SK-N-SH (cell line): ENCODE results near the gene LIN9. TPM values are rescaled to one million over a fixed set of nuclear protein-coding genes. Genes with fewer than 3 reads are reported as not detected.

Experiments
- CTCF ChIA-PET: fragments of 300-600, 350-600 bp; formaldehyde crosslinking; extraction: SDS; loops from one replicate; lab custom pipeline; 2021; lab: Yijun Ruan, JAX
- POLR2A ChIA-PET: fragments of 350-600 bp; sonication (Branson Sonifier 250); formaldehyde crosslinking; extraction: SDS; loops from one replicate; lab custom pipeline; 2020; ENCODE audit warnings: antibody characterized with exemption, inconsistent platforms; lab: Yijun Ruan, JAX
- DNase-seq: peaks from one replicate; pipeline ENCODE4 v3.0.0; 2012
- H2AFZ ChIP-seq: fragments of 200-600 bp; sonication (generic); 2 replicates; pipeline ENCODE4 v1.8.1; 2016; ENCODE audit warnings: antibody characterized with exemption, mild to moderate bottlenecking, low read depth
- H3F3A ChIP-seq: fragments of 200-600 bp; sonication (generic); replicated peaks from 2 replicates; pipeline ENCODE3; 2016; ENCODE audit warnings: antibody characterized with exemption, mild to moderate bottlenecking; ENCODE audit not compliant: insufficient read depth
- H3K27ac ChIP-seq, 2 experiments: fragments of 200-500 bp in 1 of 2; fragments of 200-600 bp in 1 of 2; sonication (Bioruptor generic) in 1 of 2; sonication (generic), shearing (Covaris generic) in 1 of 2; 2 replicates each; pipeline versions ENCODE4 v1.5.1 to v1.6.1; 2014 to 2016; ENCODE audit warnings: low read depth in 2 of 2, inconsistent platforms in 1 of 2, low read length in 1 of 2, mild to moderate bottlenecking in 1 of 2, mixed read lengths in 1 of 2
- H3K27me3 ChIP-seq: fragments of 200-600 bp; sonication (generic), shearing (Covaris generic); 2 replicates; pipeline ENCODE4 v1.6.1; 2016; ENCODE audit warnings: mixed run types; ENCODE audit not compliant: insufficient read depth
- H3K36me3 ChIP-seq, 2 experiments: fragments of 200-500 bp in 1 of 2; fragments of 200-600 bp in 1 of 2; sonication (Bioruptor generic) in 1 of 2; sonication (generic) in 1 of 2; replicated peaks in 1 of 2; 2 replicates each; pipeline versions ENCODE3 to v1.5.1; 2014 to 2016; ENCODE audit warnings: low read length in 1 of 2, mild to moderate bottlenecking in 1 of 2; ENCODE audit not compliant: insufficient read depth in 2 of 2, control insufficient read depth in 1 of 2
- H3K4me1 ChIP-seq, 2 experiments: fragments of 200-500 bp in 1 of 2; fragments of 200-600 bp in 1 of 2; sonication (Bioruptor generic) in 1 of 2; sonication (generic), shearing (Covaris generic) in 1 of 2; 2 replicates each; pipeline versions ENCODE4 v1.5.1 to v1.6.1; 2014 to 2016; ENCODE audit warnings: low read depth in 1 of 2, low read length in 1 of 2, mixed run types in 1 of 2; ENCODE audit not compliant: insufficient read depth in 2 of 2, control insufficient read depth in 1 of 2
- H3K4me2 ChIP-seq: fragments of 200-600 bp; sonication (generic), shearing (Covaris generic); 2 replicates; pipeline ENCODE4 v1.6.1; 2017; ENCODE audit warnings: mixed run types
- H3K4me3 ChIP-seq, 2 experiments: fragments of 200-500 bp in 1 of 2; fragments of 200-600 bp in 1 of 2; sonication (Bioruptor generic) in 1 of 2; sonication (generic), shearing (Covaris generic) in 1 of 2; 2 replicates each; pipeline versions ENCODE4 v1.5.1 to v1.8.1; 2014 to 2016; ENCODE audit warnings: low read depth in 2 of 2, inconsistent platforms in 1 of 2, low read length in 1 of 2, mild to moderate bottlenecking in 1 of 2, mixed read lengths in 1 of 2, moderate library complexity in 1 of 2
- H3K79me2 ChIP-seq: fragments of 200-600 bp; sonication (generic); 2 replicates; pipeline ENCODE4 v1.8.1; 2017; ENCODE audit warnings: mild to moderate bottlenecking; ENCODE audit not compliant: insufficient read depth
- H3K9ac ChIP-seq: fragments of 200-600 bp; sonication (generic); 2 replicates; pipeline ENCODE4 v1.6.1; 2017; ENCODE audit warnings: mixed run types
- H3K9me2 ChIP-seq: fragments of 200-600 bp; sonication (generic); 2 replicates; pipeline ENCODE4 v1.6.1; 2017; ENCODE audit warnings: mixed run types
- H3K9me3 ChIP-seq: fragments of 200-600 bp; sonication (generic); 2 replicates; pipeline ENCODE4 v1.6.1; 2017; ENCODE audit warnings: mixed run types, mild to moderate bottlenecking, moderate library complexity
- H4K20me1 ChIP-seq: fragments of 200-600 bp; sonication (generic); 2 replicates; pipeline ENCODE4 v1.6.1; 2017; ENCODE audit warnings: mild to moderate bottlenecking, mixed run types; ENCODE audit not compliant: insufficient read depth
- CHD2 ChIP-seq: fragments of 150-350 bp; IDR thresholded peaks from 2 replicates; pipeline ENCODE4 v1.6.1; 2018; ENCODE audit warnings: low read length; ENCODE audit not compliant: partially characterized antibody
- EP300 ChIP-seq, 2 experiments: IDR thresholded peaks; 2 replicates each; pipeline versions ENCODE4 v1.4.0 to v1.6.1; 2012; ENCODE audit warnings: borderline replicate concordance in 1 of 2, low read depth in 1 of 2, low read length in 1 of 2
- EZH2phosphoT487 ChIP-seq: fragments of 200-600 bp; sonication (generic); IDR thresholded peaks from 2 replicates; pipeline ENCODE4 v1.6.1; 2017; ENCODE audit warnings: low read depth, mixed run types, mild to moderate bottlenecking, antibody characterized with exemption, moderate library complexity, borderline replicate concordance
- FOXM1 ChIP-seq: IDR thresholded peaks from 2 replicates; pipeline ENCODE4 v1.4.0; 2012; ENCODE audit warnings: low read depth, mild to moderate bottlenecking
- GABPA ChIP-seq: IDR thresholded peaks from 2 replicates; pipeline ENCODE4 v1.4.0; 2012; ENCODE audit warnings: low read depth, mild to moderate bottlenecking
- GATA2 ChIP-seq: sonication (generic); formaldehyde crosslinking; IDR thresholded peaks from 2 replicates; pipeline ENCODE4 v1.5.0; 2020; ENCODE audit warnings: mild to moderate bottlenecking, missing genetic modification reagents
- IRF3 ChIP-seq: fragments of 150-350 bp; IDR thresholded peaks from 2 replicates; pipeline ENCODE4 v1.6.1; 2016; ENCODE audit warnings: mild to moderate bottlenecking, low read depth, low read length
- MAX ChIP-seq: IDR thresholded peaks from 2 replicates; pipeline ENCODE4 v1.4.0; 2012; ENCODE audit warnings: low read depth
- RCOR1 ChIP-seq: fragments of 150-350 bp; IDR thresholded peaks from 2 replicates; pipeline ENCODE4 v1.6.1; 2017; ENCODE audit warnings: antibody characterized with exemption, low read length
- RXRA ChIP-seq: IDR thresholded peaks from 2 replicates; pipeline ENCODE4 v1.4.0; 2012; ENCODE audit warnings: low read depth, mild to moderate bottlenecking, borderline replicate concordance
- SIN3A ChIP-seq: IDR thresholded peaks from 2 replicates; pipeline ENCODE4 v1.6.1; 2012; ENCODE audit warnings: low read depth, mild to moderate bottlenecking, low read length, moderate library complexity, borderline replicate concordance
- SMC3 ChIP-seq: IDR thresholded peaks from 2 replicates; pipeline ENCODE4 v1.6.1; 2012; ENCODE audit warnings: low read depth, low read length, improper control_type of control experiment
- YY1 ChIP-seq: IDR thresholded peaks from 2 replicates; pipeline ENCODE4 v1.4.0; 2012; ENCODE audit warnings: low read depth, mild to moderate bottlenecking
- WGBS: methylation state at CpG from one replicate; pipeline ENCODE4 v1.1.6; 2017; ENCODE audit warnings: low lambda C conversion rate; 5-methylcytosine and 5-hydroxymethylcytosine counted together
- polyA plus RNA-seq, 3 experiments: library from polyadenylated mRNA; depleted of rRNA; stranded (reverse); fragments of >200 nt; gene quantifications; 2 replicates each; pipeline ENCODE4 v1.2.3, GENCODE V29; 2012
- TF ChIP-seq, protein P1 (sequence below): IDR thresholded peaks from 2 replicates; pipeline ENCODE4; 2012
- TF ChIP-seq, protein P2 (sequence below): fragments of 150-350 bp; IDR thresholded peaks from 2 replicates; pipeline ENCODE4 v1.6.1; 2017; ENCODE audit warnings: antibody characterized with exemption, low read length, low read depth, borderline replicate concordance
- TF ChIP-seq, protein P3 (sequence below): IDR thresholded peaks from 2 replicates; pipeline ENCODE4 v1.4.0; 2012; ENCODE audit warnings: low read depth, borderline replicate concordance

The LIN9 gene
- polyA plus RNA-seq, 1 of the 3 experiments (the other 2 are of a cell fraction): 1.7 TPM

GRCh38 chr1:226293553-226293920, 15.4 kb downstream of the LIN9 start:
- Histone ChIP-seq H3K9ac (no peak overlapping the region), H3K9me2 (no peaks in the 10 kb centered on the region), H3K4me3 (no peak overlapping the region), H2AFZ (no peak overlapping the region), H3K4me1 (no peaks in the 10 kb centered on the region), H3F3A (peaks cover 4% of the 10 kb centered on the region), H3K79me2 (no peaks in the 10 kb centered on the region), H3K27me3 (no peaks in the 10 kb centered on the region), H3K9me3 (no peaks in the 10 kb centered on the region), H4K20me1 (no peaks in the 10 kb centered on the region), H3K4me2 (no peak overlapping the region), H3K36me3 (peaks cover 6 to 23% of the 10 kb centered on the region in 2 experiments), H3K27ac (no peak overlapping the region)
- WGBS: 90% methylated on average over 4 of the region's 4 CpGs
- POLR2A ChIA-PET: no interaction called here
- no peak for TF ChIP-seq GABPA
- no peak for TF ChIP-seq SIN3A
- TF ChIP-seq, protein P1, sequence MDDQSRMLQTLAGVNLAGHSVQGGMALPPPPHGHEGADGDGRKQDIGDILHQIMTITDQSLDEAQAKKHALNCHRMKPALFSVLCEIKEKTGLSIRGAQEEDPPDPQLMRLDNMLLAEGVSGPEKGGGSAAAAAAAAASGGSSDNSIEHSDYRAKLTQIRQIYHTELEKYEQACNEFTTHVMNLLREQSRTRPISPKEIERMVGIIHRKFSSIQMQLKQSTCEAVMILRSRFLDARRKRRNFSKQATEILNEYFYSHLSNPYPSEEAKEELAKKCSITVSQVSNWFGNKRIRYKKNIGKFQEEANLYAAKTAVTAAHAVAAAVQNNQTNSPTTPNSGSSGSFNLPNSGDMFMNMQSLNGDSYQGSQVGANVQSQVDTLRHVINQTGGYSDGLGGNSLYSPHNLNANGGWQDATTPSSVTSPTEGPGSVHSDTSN: no peak
- no peak for TF ChIP-seq RCOR1
- CTCF ChIA-PET: interaction anchor here (0.6 to 1.4 kb wide), 2 partner anchors 34 to 40 kb away, joined by 3 to 4 read pairs; no protein-coding TSS in a partner anchor
- DNase-seq: no peak

DNA sequence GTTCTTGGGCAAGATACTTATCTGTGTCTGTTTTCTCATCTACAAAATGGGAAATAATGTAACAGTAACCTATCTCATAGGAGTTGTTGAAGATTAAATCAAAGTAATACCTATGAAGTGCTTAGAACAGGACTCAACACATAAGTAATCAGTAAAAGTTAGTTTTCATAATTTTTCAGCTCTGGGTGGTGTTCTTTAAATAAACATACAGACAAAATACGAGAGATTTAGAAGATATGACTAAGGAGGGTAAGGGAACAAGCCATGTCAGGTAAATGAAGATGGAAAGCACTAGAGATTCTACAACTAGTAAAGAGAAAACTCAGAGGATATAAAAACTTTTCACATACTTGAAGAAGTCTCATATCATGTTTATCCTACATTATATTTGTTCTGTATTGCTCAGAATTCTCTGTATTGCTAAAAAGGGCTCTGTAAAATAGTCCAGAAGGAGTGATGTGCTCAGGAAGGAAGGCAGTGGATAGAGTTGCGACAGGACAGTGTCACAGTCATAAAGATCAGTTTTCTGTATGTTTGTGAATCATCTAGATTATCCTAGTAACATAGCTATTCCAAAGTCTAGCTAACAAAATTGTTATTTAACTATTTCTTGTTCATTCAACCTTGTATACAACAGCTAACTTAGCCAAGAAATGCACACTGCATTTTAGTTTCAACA, 16.0 kb downstream of the LIN9 start:
- DNase-seq: no peak

GRCh38 chr1:226287587-226287986, 21.4 kb downstream of the LIN9 start:
- Histone ChIP-seq H3K4me1 (no peaks in the 10 kb centered on the region), H2AFZ (no peak overlapping the region), H3K9me3 (no peaks in the 10 kb centered on the region), H3K4me3 (no peak overlapping the region), H3F3A (no peaks in the 10 kb centered on the region), H3K9me2 (no peaks in the 10 kb centered on the region), H3K9ac (no peak overlapping the region), H4K20me1 (no peaks in the 10 kb centered on the region), H3K27ac (no peak overlapping the region), H3K4me2 (no peak overlapping the region), H3K79me2 (no peaks in the 10 kb centered on the region), H3K27me3 (no peaks in the 10 kb centered on the region), H3K36me3 (peaks cover 17 to 32% of the 10 kb centered on the region in 2 experiments)
- no peak for DNase-seq
- WGBS: 95% methylated on average over 4 of the region's 4 CpGs
- ChIA-PET POLR2A (no interaction called here), CTCF (interaction anchor here (1.0 to 1.1 kb wide), 2 partner anchors 22 to 120 kb away, joined by 3 to 4 read pairs; partner anchors contain the start of gene PARP1)
- no peak for TF ChIP-seq RXRA
- TF ChIP-seq SMC3: no peak
- TF ChIP-seq GATA2 (CRISPR knock-in tag): no peak
- no peak for TF ChIP-seq YY1
- TF ChIP-seq FOXM1: no peak
- no peak for TF ChIP-seq MAX
- TF ChIP-seq, protein P2, sequence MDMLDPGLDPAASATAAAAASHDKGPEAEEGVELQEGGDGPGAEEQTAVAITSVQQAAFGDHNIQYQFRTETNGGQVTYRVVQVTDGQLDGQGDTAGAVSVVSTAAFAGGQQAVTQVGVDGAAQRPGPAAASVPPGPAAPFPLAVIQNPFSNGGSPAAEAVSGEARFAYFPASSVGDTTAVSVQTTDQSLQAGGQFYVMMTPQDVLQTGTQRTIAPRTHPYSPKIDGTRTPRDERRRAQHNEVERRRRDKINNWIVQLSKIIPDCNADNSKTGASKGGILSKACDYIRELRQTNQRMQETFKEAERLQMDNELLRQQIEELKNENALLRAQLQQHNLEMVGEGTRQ: no peak
- TF ChIP-seq IRF3: no peak
- no peak for TF ChIP-seq EZH2phosphoT487
- TF ChIP-seq, protein P3, sequence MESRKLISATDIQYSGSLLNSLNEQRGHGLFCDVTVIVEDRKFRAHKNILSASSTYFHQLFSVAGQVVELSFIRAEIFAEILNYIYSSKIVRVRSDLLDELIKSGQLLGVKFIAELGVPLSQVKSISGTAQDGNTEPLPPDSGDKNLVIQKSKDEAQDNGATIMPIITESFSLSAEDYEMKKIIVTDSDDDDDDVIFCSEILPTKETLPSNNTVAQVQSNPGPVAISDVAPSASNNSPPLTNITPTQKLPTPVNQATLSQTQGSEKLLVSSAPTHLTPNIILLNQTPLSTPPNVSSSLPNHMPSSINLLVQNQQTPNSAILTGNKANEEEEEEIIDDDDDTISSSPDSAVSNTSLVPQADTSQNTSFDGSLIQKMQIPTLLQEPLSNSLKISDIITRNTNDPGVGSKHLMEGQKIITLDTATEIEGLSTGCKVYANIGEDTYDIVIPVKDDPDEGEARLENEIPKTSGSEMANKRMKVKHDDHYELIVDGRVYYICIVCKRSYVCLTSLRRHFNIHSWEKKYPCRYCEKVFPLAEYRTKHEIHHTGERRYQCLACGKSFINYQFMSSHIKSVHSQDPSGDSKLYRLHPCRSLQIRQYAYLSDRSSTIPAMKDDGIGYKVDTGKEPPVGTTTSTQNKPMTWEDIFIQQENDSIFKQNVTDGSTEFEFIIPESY: no peak
- TF ChIP-seq EP300 (IDR thresholded peaks at IDR 0.05; ENCODE audit: borderline replicate concordance in 1 of 2, low read depth in 1 of 2, low read length in 1 of 2): no peak

More for the DNA sequence above, 16.0 kb downstream of the LIN9 start:
- CTCF ChIA-PET: interaction anchor here (0.6 to 1.7 kb wide), 5 partner anchors 11 to 168 kb away, joined by 3 to 4 read pairs (median 3); no protein-coding TSS in a partner anchor
- Histone ChIP-seq H2AFZ (no peak overlapping the region), H3K4me3 (no peak overlapping the region), H3K79me2 (no peaks in the 10 kb centered on the region), H3K9me3 (no peaks in the 10 kb centered on the region), H3K4me1 (no peaks in the 10 kb centered on the region), H3F3A (peaks cover 4% of the 10 kb centered on the region), H3K27ac (no peak overlapping the region), H3K9me2 (no peaks in the 10 kb centered on the region), H3K27me3 (no peaks in the 10 kb centered on the region), H4K20me1 (no peaks in the 10 kb centered on the region), H3K36me3 (peaks cover 6 to 18% of the 10 kb centered on the region in 2 experiments), H3K4me2 (no peak overlapping the region), H3K9ac (no peak overlapping the region)
- TF ChIP-seq CHD2: no peak
- POLR2A ChIA-PET: no interaction called here
- 87% methylated on average over 2 of the region's 2 CpGs for WGBS
